WTC11 (cell line): ENCODE measurements around the gene WEE1. TPM values are rescaled to one million over a fixed set of nuclear protein-coding genes. Genes with fewer than 3 reads are reported as not detected.

ENCODE experiments used
- ATAC-seq: fragments of 200-7000 bp; cut with Tn5 transposase; 2 replicates; pipeline ENCODE4 v1.10.0; 2021; ENCODE audit warnings: mild to moderate bottlenecking, moderate library complexity
- CTCF ChIA-PET: fragments of 300-600 bp; sonication (Branson Sonifier 250); formaldehyde crosslinking; loops from one replicate; lab custom pipeline; 2021; ENCODE audit warnings: antibody characterized with exemption; lab: Charles Lee
- POLR2A ChIA-PET: fragments of 350-600 bp; sonication (Branson Sonifier 250); formaldehyde crosslinking; loops from one replicate; lab custom pipeline; 2021; ENCODE audit warnings: antibody characterized with exemption; lab: Charles Lee
- DNase-seq: peaks from one replicate; pipeline ENCODE4 v3.0.0; 2021; ENCODE audit warnings: low spot score
- H3K27ac Mint-ChIP-seq: 2 replicates; pipeline ENCODE4 v1.8.0; 2021; ENCODE audit warnings: mixed read lengths
- H3K27me3 Mint-ChIP-seq: 2 replicates; pipeline ENCODE4 v1.8.0; 2021; ENCODE audit warnings: low read depth, mild to moderate bottlenecking, moderate library complexity, mixed read lengths
- H3K36me3 Mint-ChIP-seq: 2 replicates; pipeline ENCODE4 v1.8.0; 2021; ENCODE audit warnings: mixed read lengths
- H3K4me1 Mint-ChIP-seq: 2 replicates; pipeline ENCODE4 v1.8.0; 2022; ENCODE audit warnings: mixed read lengths
- H3K4me3 Mint-ChIP-seq: 2 replicates; pipeline ENCODE4 v1.8.0; 2021; ENCODE audit warnings: mild to moderate bottlenecking, moderate library complexity, mixed read lengths
- H3K9me3 Mint-ChIP-seq: 2 replicates; pipeline ENCODE4 v1.8.0; 2021; ENCODE audit warnings: mixed read lengths
- ARID4B ChIP-seq: sonication (generic); formaldehyde crosslinking; IDR thresholded peaks from 2 replicates; pipeline ENCODE4 v1.8.0; 2023; ENCODE audit warnings: missing genetic modification reagents, mild to moderate bottlenecking, borderline replicate concordance
- ATF3 ChIP-seq: sonication (generic); formaldehyde crosslinking; conservative IDR thresholded peaks from 2 replicates; pipeline ENCODE4 v1.8.1; 2022; ENCODE audit warnings: mild to moderate bottlenecking, missing genetic modification reagents
- CBFB ChIP-seq: sonication (generic); formaldehyde crosslinking; IDR thresholded peaks from 2 replicates; pipeline ENCODE4 v1.8.1; 2022; ENCODE audit warnings: mild to moderate bottlenecking, low read depth, missing genetic modification reagents
- EMX1 ChIP-seq: fragments of 250-450 bp; sonication (Bioruptor Pico); IDR thresholded peaks from 2 replicates; pipeline ENCODE4 v1.8.0; 2021; ENCODE audit warnings: mild to moderate bottlenecking
- GABPB1 ChIP-seq: sonication (generic); formaldehyde crosslinking; IDR thresholded peaks from 2 replicates; pipeline ENCODE4 v1.8.1; 2023; ENCODE audit warnings: mild to moderate bottlenecking, missing genetic modification reagents
- JAZF1 ChIP-seq: fragments of 250-450 bp; sonication (Bioruptor Pico); IDR thresholded peaks from 2 replicates; pipeline ENCODE4 v1.9.0; 2021; ENCODE audit warnings: moderate library complexity, mild to moderate bottlenecking, inconsistent platforms
- NR2C2 ChIP-seq: sonication (generic); formaldehyde crosslinking; IDR thresholded peaks from 2 replicates; pipeline ENCODE4 v1.8.0; 2022; ENCODE audit warnings: mild to moderate bottlenecking, missing genetic modification reagents
- PRDM15 ChIP-seq: sonication (generic); formaldehyde crosslinking; IDR thresholded peaks from 2 replicates; pipeline ENCODE4 v1.8.0; 2022; ENCODE audit warnings: missing genetic modification reagents
- RELA ChIP-seq: sonication (generic); formaldehyde crosslinking; IDR thresholded peaks from 2 replicates; pipeline ENCODE4 v1.8.1; 2022; ENCODE audit warnings: missing genetic modification reagents, mild to moderate bottlenecking, borderline replicate concordance
- SOX15 ChIP-seq: fragments of 250-450 bp; sonication (Bioruptor Pico); IDR thresholded peaks from 2 replicates; pipeline ENCODE4 v1.9.0; 2021; ENCODE audit warnings: mild to moderate bottlenecking
- STAT6 ChIP-seq: sonication (generic); formaldehyde crosslinking; conservative IDR thresholded peaks from 2 replicates; pipeline ENCODE4 v1.8.1; 2023; ENCODE audit warnings: mild to moderate bottlenecking, low read depth, missing genetic modification reagents, moderate library complexity
- USF2 ChIP-seq: sonication (generic); formaldehyde crosslinking; IDR thresholded peaks from 2 replicates; pipeline ENCODE4 v1.8.1; 2023; ENCODE audit warnings: mild to moderate bottlenecking, missing genetic modification reagents, moderate library complexity
- ZBTB21 ChIP-seq: sonication (generic); formaldehyde crosslinking; IDR thresholded peaks from 2 replicates; pipeline ENCODE4 v1.8.1; 2023; ENCODE audit warnings: mild to moderate bottlenecking, missing genetic modification reagents, borderline replicate concordance
- ZBTB43 ChIP-seq: sonication (generic); formaldehyde crosslinking; IDR thresholded peaks from 2 replicates; pipeline ENCODE4 v1.8.1; 2023; ENCODE audit warnings: mild to moderate bottlenecking, missing genetic modification reagents
- ZNF263 ChIP-seq: sonication (generic); formaldehyde crosslinking; IDR thresholded peaks from 2 replicates; pipeline ENCODE4 v1.8.1; 2022; ENCODE audit warnings: low read depth, mild to moderate bottlenecking, moderate library complexity, missing genetic modification reagents
- ZNF396 ChIP-seq: fragments of 250-450 bp; sonication (Bioruptor Pico); IDR thresholded peaks from 2 replicates; pipeline ENCODE4 v1.8.0; 2021; ENCODE audit warnings: mild to moderate bottlenecking, moderate library complexity, borderline replicate concordance
- ZNF425 ChIP-seq: fragments of 250-450 bp; sonication (Bioruptor Pico); conservative IDR thresholded peaks from 2 replicates; pipeline ENCODE4 v1.9.0; 2021; ENCODE audit warnings: mild to moderate bottlenecking
- ZSCAN18 ChIP-seq: fragments of 250-450 bp; sonication (Bioruptor Pico); IDR thresholded peaks from 2 replicates; pipeline ENCODE4 v2.1.2; 2022; ENCODE audit warnings: mild to moderate bottlenecking, moderate library complexity
- total RNA-seq: library from RNA; stranded (reverse); gene quantifications from 3 replicates; pipeline ENCODE4 v1.2.3, GENCODE V29; 2021

WEE1 gene
- total RNA-seq, 1 experiment from 2014 or later: 109 TPM

GRCh38 chr11:9616858-9617257 is 43.4 kb downstream of the WEE1 start:
- peaks cover 22% of the 10 kb centered on the region for H3K4me1 Mint-ChIP-seq
- no peaks in the 10 kb centered on the region for H3K27me3 Mint-ChIP-seq
- H3K27ac Mint-ChIP-seq: no peak overlapping the region
- ChIA-PET CTCF (no interaction called here), POLR2A (no interaction called here)
- TF ChIP-seq CBFB (CRISPR knock-in tag) (no peak), ZBTB43 (CRISPR knock-in tag) (no peak), ZBTB21 (CRISPR knock-in tag) (no peak), GABPB1 (CRISPR knock-in tag) (no peak), ZSCAN18 (CRISPR knock-in tag) (no peak), ARID4B (CRISPR knock-in tag) (no peak), PRDM15 (CRISPR knock-in tag) (no peak), ZNF425 (CRISPR knock-in tag) (no peak), ATF3 (CRISPR knock-in tag) (no peak), RELA (CRISPR knock-in tag) (no peak), NR2C2 (CRISPR knock-in tag) (no peak), JAZF1 (CRISPR knock-in tag) (no peak), EMX1 (CRISPR knock-in tag) (no peak), SOX15 (CRISPR knock-in tag) (no peak), USF2 (CRISPR knock-in tag) (no peak), ZNF263 (CRISPR knock-in tag) (no peak), STAT6 (CRISPR knock-in tag) (no peak), ZNF396 (CRISPR knock-in tag) (no peak)
- H3K9me3 Mint-ChIP-seq: peaks cover 9% of the 10 kb centered on the region
- H3K4me3 Mint-ChIP-seq: no peak overlapping the region
- peaks cover 5% of the 10 kb centered on the region; the same call in 1 of the 2 replicates for H3K36me3 Mint-ChIP-seq
- ATAC-seq (no peak), DNase-seq (no peak)
